Astrocyte of the spinal cord (primary cell): ENCODE measurements around the gene AGO3.
"Not testable (repeated sequence)": the region's sequence is repeated elsewhere in the genome, so short reads cannot be mapped to it uniquely, and the experiment has no call there.

Experiments
- DNase-seq: peaks from one replicate; pipeline ENCODE4 v3.0.0; 2011; ENCODE audit warnings: low read depth, low spot score
- H3K4me3 ChIP-seq: 2 replicates; pipeline ENCODE4 v1.5.1; 2011; ENCODE audit warnings: low read depth, mild to moderate bottlenecking, low read length, moderate library complexity
- in situ Hi-C: cut with HindIII; loops from 2 replicates; pipeline ENCODE4 v1.10.0; 2017; ENCODE audit warnings: low sequenced_read_pairs
- TF ChIP-seq, protein P1 (sequence below): IDR thresholded peaks from 2 replicates; pipeline ENCODE4 v1.5.1; 2012; ENCODE audit warnings: low read depth, mild to moderate bottlenecking, low read length, inconsistent platforms

AGO3 gene

DNA sequence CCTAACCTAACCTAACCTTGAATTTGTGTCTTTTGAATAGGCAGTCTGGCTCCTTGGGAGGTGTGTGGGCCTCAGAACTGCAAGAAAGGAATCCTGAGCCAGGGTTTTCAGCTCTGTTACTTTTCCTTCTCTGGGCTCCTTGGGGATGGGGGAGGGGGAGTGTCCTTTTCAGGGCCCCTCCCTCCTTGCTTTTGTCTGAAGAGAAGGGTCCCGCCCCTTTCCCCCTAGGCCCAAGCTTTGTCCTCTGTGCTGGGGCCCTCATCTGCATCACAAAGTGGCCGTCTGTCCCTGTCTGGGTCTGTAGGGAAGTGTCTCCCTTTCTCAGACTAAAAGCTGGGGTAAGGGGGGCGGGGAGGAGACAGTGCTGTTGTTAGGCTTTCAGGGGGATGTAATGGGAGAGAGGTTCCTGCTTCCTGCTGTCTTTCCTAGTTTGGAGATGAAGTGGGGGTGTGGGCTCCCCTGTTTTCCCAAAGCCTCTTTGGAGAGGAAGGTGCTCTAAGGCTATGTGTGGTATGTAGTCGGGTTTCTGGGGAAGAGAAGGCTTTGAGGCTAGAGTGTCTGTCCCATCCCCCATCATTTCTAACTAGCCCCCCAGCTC, 44.8 kb upstream of the AGO3 start:
- DNase-seq: no peak
- in situ Hi-C loops: no loop called here
- TF ChIP-seq, protein P1, sequence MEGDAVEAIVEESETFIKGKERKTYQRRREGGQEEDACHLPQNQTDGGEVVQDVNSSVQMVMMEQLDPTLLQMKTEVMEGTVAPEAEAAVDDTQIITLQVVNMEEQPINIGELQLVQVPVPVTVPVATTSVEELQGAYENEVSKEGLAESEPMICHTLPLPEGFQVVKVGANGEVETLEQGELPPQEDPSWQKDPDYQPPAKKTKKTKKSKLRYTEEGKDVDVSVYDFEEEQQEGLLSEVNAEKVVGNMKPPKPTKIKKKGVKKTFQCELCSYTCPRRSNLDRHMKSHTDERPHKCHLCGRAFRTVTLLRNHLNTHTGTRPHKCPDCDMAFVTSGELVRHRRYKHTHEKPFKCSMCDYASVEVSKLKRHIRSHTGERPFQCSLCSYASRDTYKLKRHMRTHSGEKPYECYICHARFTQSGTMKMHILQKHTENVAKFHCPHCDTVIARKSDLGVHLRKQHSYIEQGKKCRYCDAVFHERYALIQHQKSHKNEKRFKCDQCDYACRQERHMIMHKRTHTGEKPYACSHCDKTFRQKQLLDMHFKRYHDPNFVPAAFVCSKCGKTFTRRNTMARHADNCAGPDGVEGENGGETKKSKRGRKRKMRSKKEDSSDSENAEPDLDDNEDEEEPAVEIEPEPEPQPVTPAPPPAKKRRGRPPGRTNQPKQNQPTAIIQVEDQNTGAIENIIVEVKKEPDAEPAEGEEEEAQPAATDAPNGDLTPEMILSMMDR: no peak
- no peak overlapping the region for H3K4me3 ChIP-seq

DNA sequence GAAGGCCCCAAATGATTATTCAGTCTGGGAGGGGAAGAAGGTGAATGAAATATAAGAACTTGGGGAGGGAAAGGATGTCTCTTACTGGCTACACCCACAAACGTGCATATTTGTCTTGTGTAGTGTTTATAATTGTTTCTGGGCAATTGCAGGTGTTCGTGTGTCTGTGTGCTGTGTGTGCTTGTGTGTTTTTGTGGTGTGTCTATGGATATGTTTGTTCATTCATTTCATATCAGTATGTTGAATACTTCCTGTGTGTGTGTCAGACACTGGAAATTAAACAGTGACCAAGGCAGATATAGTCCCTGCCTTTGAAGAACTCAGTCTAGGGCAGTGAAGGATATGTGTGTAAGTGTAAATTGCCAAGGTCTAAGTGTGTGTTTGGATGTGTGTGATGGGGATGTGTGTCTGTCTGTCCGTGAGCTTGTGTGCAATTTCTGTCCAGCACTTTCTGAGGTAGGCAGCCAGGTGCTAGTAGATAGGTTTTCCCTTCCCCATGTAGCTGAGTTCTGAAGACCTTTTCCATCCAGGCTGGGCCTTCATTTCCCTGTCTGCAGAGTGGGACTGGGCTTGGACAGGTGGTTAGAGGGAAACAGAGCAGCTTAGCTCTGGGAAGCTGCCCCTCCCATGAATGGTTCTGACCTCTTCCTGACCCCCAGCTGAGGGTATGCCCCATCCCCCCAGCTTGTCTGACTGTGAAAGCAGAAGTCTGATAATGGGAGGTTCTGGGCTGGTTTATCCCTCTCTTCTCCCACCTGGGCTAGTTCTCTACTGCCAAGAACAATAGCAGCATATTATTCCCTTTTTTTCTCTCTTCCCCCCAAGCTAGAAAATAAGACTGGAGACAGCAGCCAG, 44.1 kb upstream of the AGO3 start:
- H3K4me3 ChIP-seq: no peak overlapping the region
- DNase-seq: no peak
- in situ Hi-C loops: no loop called here

DNA sequence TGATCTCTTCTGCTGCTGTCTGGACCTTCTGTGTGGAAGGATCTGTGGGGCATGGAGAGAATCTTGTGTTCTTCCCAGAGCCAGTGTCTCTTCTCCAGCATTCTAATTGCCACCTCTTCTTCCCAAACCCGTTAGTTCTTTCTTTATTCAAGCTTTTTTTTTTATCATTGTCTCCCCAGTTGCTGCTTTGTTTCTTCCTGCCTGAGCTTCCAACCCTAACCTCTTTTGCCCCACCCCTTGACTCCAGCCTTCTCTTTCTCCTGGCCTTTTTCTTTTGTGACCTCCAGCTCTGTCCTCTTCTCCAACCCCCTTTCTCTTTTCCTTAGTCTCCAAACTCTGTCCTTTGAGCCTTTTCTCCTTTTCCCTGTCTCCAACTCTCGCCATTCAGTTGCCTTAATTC, 43.4 kb upstream of the AGO3 start:
- TF ChIP-seq, protein P1: no peak
- no peak for DNase-seq
- H3K4me3 ChIP-seq: no peak overlapping the region
- in situ Hi-C loops: no loop called here

More for the DNA sequence above, 44.1 kb upstream of the AGO3 start:
- TF ChIP-seq, protein P1: no peak

DNA sequence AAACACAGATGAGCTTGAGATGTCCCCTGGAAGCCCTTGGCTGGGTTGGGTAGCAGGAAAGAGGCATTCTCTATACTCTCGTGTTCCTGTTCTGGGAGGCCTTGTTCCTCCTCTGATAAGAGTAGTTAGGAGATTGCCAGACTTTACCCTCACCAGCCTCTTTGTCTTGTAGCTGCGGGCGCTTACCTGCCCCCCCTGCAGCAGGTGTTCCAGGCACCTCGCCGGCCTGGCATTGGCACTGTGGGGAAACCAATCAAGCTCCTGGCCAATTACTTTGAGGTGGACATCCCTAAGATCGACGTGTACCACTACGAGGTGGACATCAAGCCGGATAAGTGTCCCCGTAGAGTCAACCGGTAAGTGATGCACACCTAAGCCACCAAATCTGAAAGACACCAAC, 42.6 kb upstream of the AGO3 start:
- in situ Hi-C loops: no loop called here
- TF ChIP-seq, protein P1: no peak
- no peak overlapping the region for H3K4me3 ChIP-seq
- DNase-seq: no peak

DNA sequence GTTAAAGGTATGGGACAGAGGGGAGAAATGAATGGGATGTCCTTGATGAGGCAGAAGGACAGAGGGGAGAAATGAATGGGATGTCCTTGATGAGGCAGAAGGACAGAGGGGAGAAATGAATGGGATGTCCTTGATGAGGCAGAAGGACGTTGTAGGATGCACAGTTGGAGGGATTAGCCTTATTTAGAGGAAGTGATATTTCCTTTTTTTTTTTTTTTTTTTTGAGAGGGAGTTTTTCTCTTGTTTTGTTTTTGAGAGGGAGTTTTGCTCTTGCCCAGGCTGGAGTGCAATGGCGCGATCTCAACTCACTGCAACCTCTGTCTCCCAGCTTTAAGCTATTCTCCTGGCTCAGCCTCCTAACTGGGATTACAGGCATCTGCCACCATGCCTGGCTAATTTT, 41.9 kb upstream of the AGO3 start:
- DNase-seq, H3K4me3 ChIP-seq, in situ Hi-C loops: not testable (repeated sequence)

DNA sequence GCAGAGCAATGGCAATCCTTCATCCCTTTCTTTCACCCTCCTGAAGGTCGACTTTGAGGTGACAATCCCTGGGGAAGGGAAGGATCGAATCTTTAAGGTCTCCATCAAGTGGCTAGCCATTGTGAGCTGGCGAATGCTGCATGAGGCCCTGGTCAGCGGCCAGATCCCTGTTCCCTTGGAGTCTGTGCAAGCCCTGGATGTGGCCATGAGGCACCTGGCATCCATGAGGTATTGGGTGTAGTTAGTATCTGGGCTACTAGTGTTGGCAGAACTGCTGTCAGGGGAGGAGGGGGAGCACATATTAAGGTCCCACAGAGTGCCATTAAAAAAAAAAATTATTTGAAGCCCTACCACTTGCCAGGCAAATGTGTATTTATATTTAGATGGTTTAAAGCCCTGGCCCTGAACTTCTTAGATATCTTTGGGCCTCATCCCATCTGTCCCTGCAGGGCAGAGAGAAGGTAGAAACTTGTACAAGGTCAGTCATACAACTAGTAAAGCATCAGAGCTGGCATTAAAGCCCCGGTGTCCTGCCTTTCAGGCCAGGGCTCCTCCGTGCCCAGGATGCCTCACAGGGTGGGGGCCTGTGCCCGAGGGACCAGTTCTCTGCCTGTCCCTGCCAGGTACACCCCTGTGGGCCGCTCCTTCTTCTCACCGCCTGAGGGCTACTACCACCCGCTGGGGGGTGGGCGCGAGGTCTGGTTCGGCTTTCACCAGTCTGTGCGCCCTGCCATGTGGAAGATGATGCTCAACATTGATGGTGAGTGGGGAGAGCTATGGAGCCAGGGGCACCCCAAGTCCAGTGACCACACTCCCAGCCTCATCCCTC, 37.6 kb upstream of the AGO3 start:
- no peak overlapping the region for H3K4me3 ChIP-seq
- in situ Hi-C loops: no loop called here
- TF ChIP-seq, protein P1: no peak
- no peak for DNase-seq

DNA sequence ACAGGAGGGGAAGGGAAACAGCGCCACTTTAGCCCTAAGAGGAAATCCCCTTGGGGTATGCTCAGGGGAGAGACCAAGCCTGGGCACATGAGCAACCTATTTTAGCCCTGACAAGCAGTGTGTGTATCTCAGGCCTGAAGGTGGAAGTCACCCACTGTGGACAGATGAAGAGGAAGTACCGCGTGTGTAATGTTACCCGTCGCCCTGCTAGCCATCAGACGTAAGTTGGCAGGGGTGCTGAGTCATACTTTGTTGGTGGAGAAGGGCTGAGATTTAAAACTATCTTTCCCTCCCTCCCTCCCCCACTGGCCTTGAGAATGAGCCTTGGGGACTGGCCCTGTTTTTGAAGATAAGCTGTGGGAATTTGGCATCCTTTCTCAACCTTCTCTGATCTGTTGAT, 36.7 kb upstream of the AGO3 start:
- in situ Hi-C loops: no loop called here
- H3K4me3 ChIP-seq: no peak overlapping the region
- DNase-seq: peak; percentile 33
- TF ChIP-seq, protein P1: no peak
